Esophagus muscularis mucosa (tissue), 4 donors: ENCODE measurements around the gene ZNF740. TPM values are rescaled to one million over a fixed set of nuclear protein-coding genes. Genes with fewer than 3 reads are reported as not detected.

ENCODE experiments used
- DNase-seq: peaks from one replicate; pipeline ENCODE4 v3.0.0-alpha.2; 2017; ENCODE audit errors: extremely low spot score
- H3K27ac ChIP-seq, 4 donors: fragments of 200-600 bp; sonication (generic); replicated peaks in 1 of 4; 1 replicate in 3 of 4; 2 replicates in 1 of 4; pipeline ENCODE4 v1.5.1; 2016 to 2019; ENCODE audit warnings: mild to moderate bottlenecking in 1 of 4
- H3K27me3 ChIP-seq, 4 donors: fragments of 200-600 bp; sonication (generic); one replicate each; pipeline versions ENCODE4 v1.5.1 to v1.6.0; 2016 to 2019
- H3K36me3 ChIP-seq, 4 donors: fragments of 200-600 bp; sonication (generic); one replicate each; pipeline ENCODE4 v1.5.1; 2016 to 2019
- H3K4me1 ChIP-seq, 4 donors: fragments of 200-600 bp; sonication (generic); one replicate each; pipeline ENCODE4 v1.5.1; 2016 to 2019
- H3K4me3 ChIP-seq, 4 donors: fragments of 200-600 bp; sonication (generic); 1 replicate in 2 of 4; 2 replicates in 2 of 4; pipeline ENCODE4 v1.5.1; 2016 to 2019; ENCODE audit warnings: mild to moderate bottlenecking in 4 of 4, moderate library complexity in 1 of 4
- H3K9me3 ChIP-seq, 4 donors: fragments of 200-600 bp; sonication (generic); 1 replicate in 3 of 4; 2 replicates in 1 of 4; pipeline ENCODE4 v1.5.1; 2016 to 2019
- CTCF ChIP-seq, 3 experiments: fragments of 200-600 bp in 2 of 3; fragments of 450-650 bp in 1 of 3; sonication (generic) in 2 of 3; IDR thresholded peaks; one replicate each; pipeline ENCODE4 v1.5.1; 2017 to 2019; ENCODE audit warnings: antibody characterized with exemption in 3 of 3, mild to moderate bottlenecking in 2 of 3, moderate library complexity in 1 of 3
- EP300 ChIP-seq: sonication (generic); formaldehyde crosslinking; IDR thresholded peaks from one replicate; pipeline ENCODE4 v1.6.1; 2017; ENCODE audit warnings: antibody characterized with exemption
- POLR2A ChIP-seq: fragments of 450-650 bp; IDR thresholded peaks from one replicate; pipeline ENCODE4 v1.6.1; 2017; ENCODE audit warnings: antibody characterized with exemption, moderate library complexity, mild to moderate bottlenecking, low read depth
- POLR2AphosphoS5 ChIP-seq, 2 donors: sonication (generic); formaldehyde crosslinking; IDR thresholded peaks; one replicate each; pipeline ENCODE4 v1.6.1; 2017; ENCODE audit warnings: antibody characterized with exemption in 2 of 2
- WGBS: methylation state at CpG from one replicate; pipeline ENCODE4 v1.1.5; 2018; 5-methylcytosine and 5-hydroxymethylcytosine counted together
- intact Hi-C: fragments of 100-400 bp; cut with DNase I; formaldehyde crosslinking; loops from one replicate; pipeline ENCODE4 v1.15.1; 2023
- total RNA-seq, 4 donors: library from RNA; depleted of rRNA; stranded (reverse); fragments of >200 nt; gene quantifications; one replicate each; pipeline versions ENCODE4 v1.1.0 to v1.2.1, GENCODE V29; 2016

ZNF740 gene
- total RNA-seq, 4 donors from 2014 or later: 12.4 to 19.6 (median 15.3) TPM

GRCh38 chr12:53194973-53195372, 14.5 kb downstream of the ZNF740 start:
- Histone ChIP-seq H3K36me3 (peaks cover 0 to 18% (median 14%) of the 10 kb centered on the region in 4 donors), H3K4me1 (peaks cover 10 to 22% (median 18%) of the 10 kb centered on the region in 4 donors), H3K27ac (no peak overlapping the region), H3K27me3 (no peaks in the 10 kb centered on the region), H3K4me3 (no peak overlapping the region), H3K9me3 (no peaks in the 10 kb centered on the region)
- intact Hi-C loops: no loop called here
- DNase-seq: no peak
- no peak for TF ChIP-seq POLR2AphosphoS5 (IDR thresholded peaks at IDR 0.05)
- TF ChIP-seq EP300: no peak
- no peak for TF ChIP-seq POLR2A
- no peak for TF ChIP-seq CTCF (IDR thresholded peaks at IDR 0.05)
- 100% methylated on average over 1 of the region's 1 CpG for WGBS

DNA sequence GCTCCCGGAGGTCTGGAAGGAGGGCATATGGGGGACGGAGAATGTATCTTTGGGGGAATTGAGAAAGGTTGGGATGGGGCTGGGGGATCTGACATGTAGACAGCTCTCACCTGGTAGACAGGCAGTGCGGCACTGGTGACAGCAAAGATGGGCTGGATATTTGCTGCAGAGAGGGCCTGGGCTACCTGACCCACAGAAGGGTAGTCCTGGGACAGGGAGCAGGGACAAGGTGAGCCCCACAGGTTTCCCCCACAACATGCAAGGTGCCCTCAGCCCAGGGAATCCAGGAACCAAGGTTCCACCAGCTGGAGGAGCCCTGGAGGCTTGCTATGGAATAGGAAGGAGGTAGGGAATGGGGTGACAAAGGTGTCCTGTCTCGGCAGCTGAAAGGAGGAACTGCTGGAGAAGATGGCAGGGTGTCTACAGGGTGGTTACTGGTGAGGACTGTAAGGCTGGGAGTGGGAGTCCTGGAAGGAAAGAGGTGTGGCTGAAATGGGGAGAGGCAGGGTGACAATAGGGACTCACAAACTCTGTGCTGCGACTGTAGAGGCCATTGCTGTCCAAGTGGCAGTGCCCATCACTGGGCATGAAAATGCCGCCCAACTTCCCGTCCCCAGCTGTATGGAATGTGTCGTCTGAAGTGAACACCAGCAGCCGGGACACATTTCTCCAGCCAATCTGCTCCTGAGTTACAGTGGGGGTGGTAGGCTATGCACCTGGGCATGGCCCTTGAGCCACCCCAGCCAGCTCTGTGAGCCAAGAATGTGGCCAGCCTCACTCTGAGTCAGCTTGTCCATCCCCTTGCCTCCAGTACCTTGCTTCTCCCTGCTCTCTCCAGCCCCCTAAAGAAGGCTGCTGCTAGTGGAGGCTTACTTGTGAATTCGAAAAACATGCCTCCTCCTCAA, 15.2 kb downstream of the ZNF740 start:
- no peak overlapping the region for H3K4me3 ChIP-seq
- intact Hi-C loops: no loop called here
- H3K36me3 ChIP-seq: peaks cover 0 to 18% (median 13%) of the 10 kb centered on the region in 4 donors
- H3K27me3 ChIP-seq: no peaks in the 10 kb centered on the region
- no peak overlapping the region for H3K27ac ChIP-seq
- peaks cover 10 to 18% (median 13%) of the 10 kb centered on the region in 4 donors for H3K4me1 ChIP-seq
- DNase-seq: no peak
- 82% methylated on average over 8 of the region's 10 CpGs for WGBS
- H3K9me3 ChIP-seq: no peaks in the 10 kb centered on the region
- TF ChIP-seq POLR2AphosphoS5 (IDR thresholded peaks at IDR 0.05): no peak

DNA sequence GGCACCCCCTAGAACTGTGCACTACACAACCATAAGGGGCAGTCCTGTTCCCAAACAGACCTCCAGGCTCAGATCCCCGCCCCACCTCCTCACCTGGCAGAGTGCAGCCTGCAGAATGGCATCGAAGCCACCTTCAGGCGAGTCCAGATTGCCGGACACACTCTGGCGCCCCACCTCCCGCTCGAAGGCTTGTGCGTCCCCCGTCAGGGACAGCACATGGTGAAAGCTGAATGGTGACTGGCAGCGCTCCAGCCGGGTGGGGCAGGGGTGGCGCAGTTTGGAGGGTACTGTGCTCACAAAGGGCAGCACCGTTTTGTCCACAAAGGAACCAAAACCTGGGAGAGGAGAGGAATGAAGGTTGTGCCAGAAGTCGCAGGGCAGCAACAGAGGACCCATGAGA, 16.0 kb downstream of the ZNF740 start:
- H3K4me1 ChIP-seq: peaks cover 10 to 18% (median 13%) of the 10 kb centered on the region in 4 donors
- DNase-seq: no peak
- no peaks in the 10 kb centered on the region for H3K9me3 ChIP-seq
- H3K27ac ChIP-seq: no peak overlapping the region
- H3K4me3 ChIP-seq: no peak overlapping the region
- H3K27me3 ChIP-seq: no peaks in the 10 kb centered on the region
- intact Hi-C loops: no loop called here
- H3K36me3 ChIP-seq: peaks cover 0 to 11% (median 6%) of the 10 kb centered on the region in 4 donors
- WGBS: 85% methylated on average over 10 of the region's 14 CpGs
- no peak for TF ChIP-seq POLR2AphosphoS5 (IDR thresholded peaks at IDR 0.05)

GRCh38 chr12:53197011-53197640, 16.6 kb downstream of the ZNF740 start:
- DNase-seq: no peak
- 80% methylated on average over 10 of the region's 19 CpGs for WGBS
- peak overlapping the region; percentile 32 to 52 (median 44) for H3K4me3 ChIP-seq

GRCh38 chr12:53198486-53199110, 18.1 kb downstream of the ZNF740 start:
- intact Hi-C loops: no loop called here
- no peak overlapping the region for H3K4me3 ChIP-seq

More at GRCh38 chr12:53197011-53197640, 16.6 kb downstream of the ZNF740 start:
- Histone ChIP-seq H3K9me3 (no peaks in the 10 kb centered on the region), H3K36me3 (peaks cover 0 to 5% (median 3%) of the 10 kb centered on the region in 4 donors), H3K27ac (no peak overlapping the region), H3K27me3 (no peaks in the 10 kb centered on the region), H3K4me1 (peaks cover 10 to 18% (median 13%) of the 10 kb centered on the region in 4 donors)
- intact Hi-C loops: no loop called here
- TF ChIP-seq POLR2A: no peak
- no peak for TF ChIP-seq CTCF (IDR thresholded peaks at IDR 0.05)
- no peak for TF ChIP-seq POLR2AphosphoS5 (IDR thresholded peaks at IDR 0.05)
- no peak for TF ChIP-seq EP300

More at GRCh38 chr12:53198486-53199110, 18.1 kb downstream of the ZNF740 start:
- TF ChIP-seq CTCF (IDR thresholded peaks at IDR 0.05) (no peak), POLR2A (no peak), POLR2AphosphoS5 (IDR thresholded peaks at IDR 0.05) (no peak), EP300 (no peak)
- peaks cover 10 to 18% (median 13%) of the 10 kb centered on the region in 4 donors for H3K4me1 ChIP-seq
- H3K36me3 ChIP-seq: no peaks in the 10 kb centered on the region
- H3K27ac ChIP-seq: no peak overlapping the region
- no peaks in the 10 kb centered on the region for H3K27me3 ChIP-seq
- DNase-seq: no peak
- WGBS: 86% methylated on average over 5 of the region's 5 CpGs
- H3K9me3 ChIP-seq: no peaks in the 10 kb centered on the region
